Thyroid gland (tissue), 4 donors: ENCODE results near the gene SNX9.

ENCODE experiments used
- CTCF ChIP-seq, 6 experiments: fragments of 200-600 bp in 3 of 6; fragments of 450-650 bp in 3 of 6; sonication (generic) in 3 of 6; IDR thresholded peaks; one replicate each; pipeline ENCODE4 v1.5.1; 2016 to 2019; ENCODE audit warnings: antibody characterized with exemption in 6 of 6, mild to moderate bottlenecking in 2 of 6, inconsistent platforms in 1 of 6, moderate library complexity in 1 of 6
- POLR2A ChIP-seq, 2 donors: fragments of 450-650 bp; IDR thresholded peaks; one replicate each; pipeline ENCODE4 v1.6.1; 2017; ENCODE audit warnings: antibody characterized with exemption in 2 of 2, mild to moderate bottlenecking in 2 of 2, moderate library complexity in 1 of 2

GRCh38 chr6:157898640-157899039 is 75.6 kb downstream of the SNX9 start:
- TF ChIP-seq CTCF (IDR thresholded peaks at IDR 0.05) (no peak), POLR2A (IDR thresholded peaks at IDR 0.05) (no peak)
